Endothelial cell of umbilical vein (primary cell): Measurements from ENCODE around the gene ENTR1. TPM values are rescaled to one million over a fixed set of nuclear protein-coding genes. Genes with fewer than 3 reads are reported as not detected.

Experiments
- BruUV-seq: library from RNA; stranded (reverse); fragments of 400-500 nt; replicated peaks from 2 replicates; lab custom pipeline; 2021; lab: Mats Ljungman, UMichigan
- CTCF ChIA-PET: fragments of 300-600, 350-600 bp; sonication (Branson Sonifier 250); formaldehyde crosslinking; loops from one replicate; lab custom pipeline; 2021; ENCODE audit warnings: antibody characterized with exemption, inconsistent platforms; lab: Charles Lee
- POLR2A ChIA-PET: fragments of 300-600, 350-600 bp; sonication (Branson Sonifier 250); formaldehyde crosslinking; loops from one replicate; lab custom pipeline; 2021; ENCODE audit warnings: antibody characterized with exemption, inconsistent platforms; lab: Charles Lee
- DNase-seq: peaks from one replicate; pipeline ENCODE4 v3.0.0-alpha.2; 2011; ENCODE audit warnings: low read depth, low spot score
- FAIRE-seq: peaks from 2 replicates; lab custom pipeline; 2011; peaks lifted over from hg19 to GRCh38; lab: Jason Lieb, UNC
- H2AFZ ChIP-seq: 2 replicates; pipeline ENCODE4 v1.6.0; 2012; ENCODE audit warnings: low read depth, low read length, control low read depth, inconsistent platforms
- H3K27ac ChIP-seq: 2 replicates; pipeline ENCODE4 v1.5.1; 2011; ENCODE audit warnings: low read depth, mild to moderate bottlenecking, control low read depth, low read length, moderate library complexity; ENCODE audit not compliant: insufficient read depth
- H3K27me3 ChIP-seq, 2 experiments: 2 replicates each; pipeline versions ENCODE4 v1.6.0 to v1.6.1; 2011; ENCODE audit warnings: low read length in 2 of 2, mixed read lengths in 1 of 2; ENCODE audit not compliant: control insufficient read depth in 2 of 2, insufficient read depth in 2 of 2
- H3K36me3 ChIP-seq, 2 experiments: 2 replicates in 1 of 2; 3 replicates in 1 of 2; pipeline ENCODE4 v1.5.1; 2011; ENCODE audit warnings: low read length in 2 of 2, mild to moderate bottlenecking in 1 of 2, moderate library complexity in 1 of 2; ENCODE audit not compliant: control insufficient read depth in 2 of 2, insufficient read depth in 2 of 2; ENCODE audit errors: extremely low read depth in 1 of 2
- H3K4me1 ChIP-seq: 3 replicates; pipeline ENCODE4 v1.5.1; 2011; ENCODE audit warnings: mild to moderate bottlenecking, low read length; ENCODE audit not compliant: control insufficient read depth, insufficient read depth; ENCODE audit errors: extremely low read depth
- H3K4me2 ChIP-seq: 2 replicates; pipeline ENCODE4 v1.6.1; 2011; ENCODE audit warnings: low read length, control low read depth, mixed read lengths; ENCODE audit not compliant: insufficient read depth
- H3K4me3 ChIP-seq, 3 experiments: fragments of 200-600 bp in 1 of 3; sonication (generic), shearing (Covaris generic) in 1 of 3; replicated peaks in 1 of 3; 2 replicates each; pipeline ENCODE4 v1.5.1; 2011 to 2016; ENCODE audit warnings: control low read depth in 3 of 3, low read length in 3 of 3, mild to moderate bottlenecking in 2 of 3, inconsistent platforms in 1 of 3, low read depth in 1 of 3, moderate library complexity in 1 of 3; ENCODE audit not compliant: insufficient read depth in 1 of 3
- H3K79me2 ChIP-seq: 2 replicates; pipeline ENCODE4 v1.6.0; 2012; ENCODE audit warnings: low read length, inconsistent platforms; ENCODE audit not compliant: control insufficient read depth, insufficient read depth
- H3K9ac ChIP-seq: replicated peaks from 2 replicates; pipeline ENCODE3; 2011; ENCODE audit warnings: low read length, control low read depth; ENCODE audit not compliant: insufficient read depth; ENCODE audit errors: extremely low read depth
- H3K9me1 ChIP-seq: replicated peaks from 3 replicates; pipeline ENCODE4 v1.6.0; 2011; ENCODE audit warnings: mild to moderate bottlenecking, low read length; ENCODE audit not compliant: control insufficient read depth, insufficient read depth; ENCODE audit errors: extremely low read depth
- H3K9me3 ChIP-seq: replicated peaks from 2 replicates; pipeline ENCODE4 v1.5.1; 2012; ENCODE audit warnings: low read length, inconsistent platforms; ENCODE audit not compliant: control insufficient read depth, insufficient read depth
- H4K20me1 ChIP-seq: replicated peaks from 2 replicates; pipeline ENCODE3; 2011; ENCODE audit warnings: mild to moderate bottlenecking, low read length; ENCODE audit not compliant: control insufficient read depth, insufficient read depth; ENCODE audit errors: extremely low read depth
- EZH2 ChIP-seq: IDR thresholded peaks from 2 replicates; pipeline ENCODE4 v1.6.1; 2012; ENCODE audit warnings: borderline replicate concordance, low read depth, mild to moderate bottlenecking, moderate library complexity, low read length, inconsistent platforms; ENCODE audit not compliant: severe bottlenecking
- FOS ChIP-seq: IDR thresholded peaks from 2 replicates; pipeline ENCODE4 v1.6.1; 2011; ENCODE audit warnings: mild to moderate bottlenecking, low read length, moderate library complexity, borderline replicate concordance; ENCODE audit not compliant: insufficient read depth
- GATA2 ChIP-seq: IDR thresholded peaks from 2 replicates; pipeline ENCODE4 v1.7.0; 2011; ENCODE audit warnings: low read depth, mild to moderate bottlenecking, moderate library complexity, mixed read lengths, low read length; ENCODE audit not compliant: insufficient read length, insufficient read depth
- JUN ChIP-seq: IDR thresholded peaks from 2 replicates; pipeline ENCODE4 v1.6.1; 2011; ENCODE audit warnings: borderline replicate concordance, low read depth; ENCODE audit not compliant: insufficient read length, insufficient read depth
- MAX ChIP-seq: IDR thresholded peaks from 2 replicates; pipeline ENCODE4 v1.6.1; 2011; ENCODE audit not compliant: insufficient read depth, insufficient read length
- MYC ChIP-seq: IDR thresholded peaks from one replicate; pipeline ENCODE4 v1.6.1; 2011; ENCODE audit warnings: mild to moderate bottlenecking, low read depth, low read length
- POLR2A ChIP-seq: IDR thresholded peaks from 2 replicates; pipeline ENCODE4 v1.6.1; 2012; ENCODE audit warnings: low read depth, mild to moderate bottlenecking, control low read depth, low read length
- POLR2AphosphoS5 ChIP-seq: IDR thresholded peaks from 2 replicates; pipeline ENCODE4 v1.6.1; 2012; ENCODE audit warnings: low read depth, mild to moderate bottlenecking, control low read depth, low read length, moderate library complexity; ENCODE audit not compliant: insufficient read depth
- dilution Hi-C: fragments of 300-500 bp; cut with MboI; formaldehyde crosslinking; loops from one replicate; pipeline ENCODE4 v1.15.0; 2019; ENCODE audit warnings: low sequenced_read_pairs; ENCODE audit not compliant: extremely low pct_ligation_motif_present
- intact Hi-C: fragments of 100-400 bp; cut with micrococcal nuclease; formaldehyde crosslinking; loops from one replicate; pipeline ENCODE4 v1.10.0; 2022
- polyA plus RNA-seq, 4 experiments: library from polyadenylated mRNA; depleted of rRNA in 3 of 4; stranded (reverse) in 3 of 4; unstranded in 1 of 4; fragments of >200 nt; gene quantifications; 2 replicates each; pipeline versions ENCODE4 v1.2.1 to v1.2.3, GENCODE V29; 2011 to 2012; ENCODE audit warnings: missing spikeins in 1 of 4
- total RNA-seq: library from RNA; stranded (reverse); gene quantifications from 2 replicates; pipeline ENCODE4 v1.2.3, GENCODE V29; 2021
- TF ChIP-seq, protein P1 (sequence below), 2 donors: IDR thresholded peaks; 1 replicate in 1 of 2; 2 replicates in 1 of 2; pipeline ENCODE4 v1.5.1; 2011; ENCODE audit warnings: low read length in 2 of 2, mild to moderate bottlenecking in 2 of 2, moderate library complexity in 2 of 2, control low read depth in 1 of 2, inconsistent platforms in 1 of 2, low read depth in 1 of 2; ENCODE audit not compliant: insufficient read depth in 1 of 2; ENCODE audit errors: extremely low read depth in 1 of 2

ENTR1 gene
- total and polyA plus RNA-seq, 2 donors (not counting 3 experiments of a cell fraction or from before 2014, with no cell fraction given): 36.0 to 61.6 TPM

GRCh38 chr9:136433849-136434579 is 23.6 kb upstream of the ENTR1 start:
- Histone ChIP-seq H3K79me2 (peaks cover 43% of the 10 kb centered on the region), H3K9ac (no peak overlapping the region), H3K9me1 (no peaks in the 10 kb centered on the region), H3K9me3 (no peaks in the 10 kb centered on the region), H3K36me3 (peaks cover 2 to 17% of the 10 kb centered on the region in 2 experiments), H3K4me3 (no peak overlapping the region), H3K4me1 (peaks cover 12% of the 10 kb centered on the region), H3K4me2 (no peak overlapping the region), H3K27me3 (no peaks in the 10 kb centered on the region), H2AFZ (no peak overlapping the region), H3K27ac (no peak overlapping the region), H4K20me1 (no peaks in the 10 kb centered on the region)
- DNase-seq (no peak), FAIRE-seq (no peak)
- ChIA-PET CTCF (no interaction called here), POLR2A (no interaction called here)
- intact Hi-C loops: no loop called here
- dilution Hi-C loops: no loop called here
- BruUV-seq: no TSS peak
- TF ChIP-seq MAX: no peak
- no peak for TF ChIP-seq POLR2AphosphoS5
- TF ChIP-seq, protein P1, sequence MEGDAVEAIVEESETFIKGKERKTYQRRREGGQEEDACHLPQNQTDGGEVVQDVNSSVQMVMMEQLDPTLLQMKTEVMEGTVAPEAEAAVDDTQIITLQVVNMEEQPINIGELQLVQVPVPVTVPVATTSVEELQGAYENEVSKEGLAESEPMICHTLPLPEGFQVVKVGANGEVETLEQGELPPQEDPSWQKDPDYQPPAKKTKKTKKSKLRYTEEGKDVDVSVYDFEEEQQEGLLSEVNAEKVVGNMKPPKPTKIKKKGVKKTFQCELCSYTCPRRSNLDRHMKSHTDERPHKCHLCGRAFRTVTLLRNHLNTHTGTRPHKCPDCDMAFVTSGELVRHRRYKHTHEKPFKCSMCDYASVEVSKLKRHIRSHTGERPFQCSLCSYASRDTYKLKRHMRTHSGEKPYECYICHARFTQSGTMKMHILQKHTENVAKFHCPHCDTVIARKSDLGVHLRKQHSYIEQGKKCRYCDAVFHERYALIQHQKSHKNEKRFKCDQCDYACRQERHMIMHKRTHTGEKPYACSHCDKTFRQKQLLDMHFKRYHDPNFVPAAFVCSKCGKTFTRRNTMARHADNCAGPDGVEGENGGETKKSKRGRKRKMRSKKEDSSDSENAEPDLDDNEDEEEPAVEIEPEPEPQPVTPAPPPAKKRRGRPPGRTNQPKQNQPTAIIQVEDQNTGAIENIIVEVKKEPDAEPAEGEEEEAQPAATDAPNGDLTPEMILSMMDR (IDR thresholded peaks at IDR 0.05; ENCODE audit: extremely low read depth in 1 of 2, insufficient read depth in 1 of 2, low read depth in 1 of 2, low read length in 2 of 2): no peak
- TF ChIP-seq GATA2: no peak
- TF ChIP-seq MYC: no peak
- no peak for TF ChIP-seq POLR2A
- no peak for TF ChIP-seq EZH2
- no peak for TF ChIP-seq FOS
- TF ChIP-seq JUN: no peak
